T-cell (primary cell): Measurements from ENCODE around the gene RFXAP. TPM values are rescaled to one million over a fixed set of nuclear protein-coding genes. Genes with fewer than 3 reads are reported as not detected.

Experiments
- ATAC-seq, 4 experiments: fragments of 200-7000 bp in 3 of 4; fragments of 150-1000 bp in 1 of 4; cut with Tn5 transposase; replicated peaks in 1 of 4; 1 replicate in 3 of 4; 2 replicates in 1 of 4; pipeline ENCODE4 v1.10.0; 2021; ENCODE audit warnings: moderate library complexity in 3 of 4, mild to moderate bottlenecking in 2 of 4, moderate number of reproducible peaks in 1 of 4
- CTCF ChIA-PET, 2 donors: fragments of 300-600 bp; sonication (Branson Sonifier 250); formaldehyde crosslinking; loops; one replicate each; lab custom pipeline; 2022; ENCODE audit warnings: antibody characterized with exemption in 2 of 2; lab: Charles Lee
- POLR2A ChIA-PET, 2 donors: fragments of 300-600 bp; sonication (Branson Sonifier 250); formaldehyde crosslinking; loops; one replicate each; lab custom pipeline; 2022; ENCODE audit warnings: antibody characterized with exemption in 2 of 2; lab: Charles Lee
- DNase-seq, 35 experiments: peaks; one replicate each; pipeline versions ENCODE4 v3.0.0 to v3.0.0-alpha.2; 2013 to 2023
- H3K27ac ChIP-seq: one replicate; pipeline ENCODE4 v1.5.1; 2013; ENCODE audit warnings: low read length
- H3K27me3 ChIP-seq, 2 experiments: replicated peaks in 1 of 2; 1 replicate in 1 of 2; 2 replicates in 1 of 2; pipeline versions ENCODE4 v1.6.1 to v1.7.0; 2013; ENCODE audit warnings: low read length in 1 of 2, mixed read lengths in 1 of 2; ENCODE audit not compliant: control insufficient read depth in 2 of 2, insufficient read depth in 2 of 2; ENCODE audit errors: extremely low read depth in 1 of 2
- H3K36me3 ChIP-seq, 2 donors: 1 replicate in 1 of 2; 2 replicates in 1 of 2; pipeline versions ENCODE4 v1.6.1 to v1.7.0; 2013; ENCODE audit warnings: low read length in 1 of 2; ENCODE audit not compliant: control insufficient read depth in 2 of 2, insufficient read depth in 1 of 2; ENCODE audit errors: extremely low read depth in 1 of 2
- H3K4me1 ChIP-seq, 2 experiments: 1 replicate in 1 of 2; 2 replicates in 1 of 2; pipeline versions ENCODE4 v1.6.1 to v1.7.0; 2013; ENCODE audit warnings: low read length in 2 of 2, mixed read lengths in 1 of 2; ENCODE audit not compliant: insufficient read depth in 2 of 2, control insufficient read depth in 1 of 2; ENCODE audit errors: extremely low read depth in 1 of 2
- H3K4me3 ChIP-seq, 2 donors: 1 replicate in 1 of 2; 2 replicates in 1 of 2; pipeline versions ENCODE4 v1.5.1 to v1.7.0; 2013; ENCODE audit warnings: mild to moderate bottlenecking in 2 of 2, low read length in 1 of 2, moderate library complexity in 1 of 2; ENCODE audit not compliant: control insufficient read depth in 1 of 2; ENCODE audit errors: extremely low read depth in 1 of 2
- H3K9me3 ChIP-seq: 2 replicates; pipeline ENCODE4 v1.7.0; 2013
- H3K27ac Mint-ChIP-seq, 2 donors: one replicate each; pipeline ENCODE4 v1.8.0; 2020 to 2021; ENCODE audit warnings: mild to moderate bottlenecking in 2 of 2, mixed read lengths in 2 of 2
- H3K27me3 Mint-ChIP-seq, 2 donors: one replicate each; pipeline ENCODE4 v1.8.0; 2021 to 2022; ENCODE audit warnings: mixed read lengths in 2 of 2
- H3K36me3 Mint-ChIP-seq: one replicate; pipeline ENCODE4 v1.8.0; 2021; ENCODE audit warnings: mixed read lengths
- H3K4me1 Mint-ChIP-seq, 3 donors: one replicate each; pipeline ENCODE4 v1.8.0; 2020 to 2022; ENCODE audit warnings: mixed read lengths in 3 of 3, mild to moderate bottlenecking in 1 of 3
- H3K4me3 Mint-ChIP-seq, 3 donors: one replicate each; pipeline ENCODE4 v1.8.0; 2020 to 2022; ENCODE audit warnings: mild to moderate bottlenecking in 3 of 3, mixed read lengths in 3 of 3, moderate library complexity in 3 of 3
- H3K9me3 Mint-ChIP-seq, 3 donors: one replicate each; pipeline ENCODE4 v1.8.0; 2020 to 2022; ENCODE audit warnings: mixed read lengths in 3 of 3
- WGBS: methylation state at CpG from one replicate; pipeline ENCODE4 v1.1.5; 2013; ENCODE audit warnings: missing lambda C conversion rate; ENCODE audit not compliant: insufficient coverage; 5-methylcytosine and 5-hydroxymethylcytosine counted together
- total RNA-seq, 35 experiments: library from RNA in 6 of 35; stranded (reverse) in 6 of 35; fragments of 120-200 nt in 1 of 35; gene quantifications; one replicate each; pipeline versions ENCODE4 v1.2.1 to v1.2.4 and lab custom pipeline; 2013 to 2026

The RFXAP gene
- total RNA-seq, 5 donors from 2014 or later (not counting 1 experiment from before 2014, with no cell fraction given), result 6.5 to 13.4 (median 9.0) TPM

DNA sequence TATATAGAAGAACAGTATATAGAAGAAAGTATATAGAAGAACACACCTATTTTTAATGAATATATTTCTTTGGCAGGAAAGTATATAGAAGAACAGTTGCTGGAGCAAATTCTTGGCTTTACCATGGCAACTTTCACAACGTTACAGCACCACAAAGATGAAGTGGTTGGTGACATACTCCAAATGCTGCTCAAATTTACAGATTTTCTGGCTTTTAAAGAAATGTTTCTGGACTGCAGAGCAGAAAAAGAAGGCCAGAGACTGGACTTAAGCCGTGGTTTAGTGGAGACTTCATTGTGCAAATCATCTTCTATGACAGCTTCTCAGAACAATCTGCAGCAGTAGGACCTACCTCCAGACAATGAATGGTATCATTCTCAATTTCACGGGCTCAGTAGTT, 24.3 kb upstream of the RFXAP start:
- Histone ChIP-seq H3K27ac (no peak overlapping the region), H3K27me3 (peaks cover 0 to 2% of the 10 kb centered on the region in 2 experiments), H3K4me3 (no peak overlapping the region), H3K4me1 (no peaks in the 10 kb centered on the region), H3K9me3 (no peaks in the 10 kb centered on the region), H3K36me3 (no peaks in the 10 kb centered on the region)
- no peak for ATAC-seq
- Mint-ChIP-seq H3K4me3 (no peak overlapping the region), H3K27ac (no peak overlapping the region), H3K4me1 (no peaks in the 10 kb centered on the region), H3K9me3 (no peaks in the 10 kb centered on the region), H3K27me3 (peaks cover 10 to 18% of the 10 kb centered on the region in 2 donors), H3K36me3 (no peaks in the 10 kb centered on the region)
- DNase-seq, result no peak
- CTCF ChIA-PET, result no interaction called here
- POLR2A ChIA-PET, result no interaction called here
- no CpG with 5 or more reads among the region's 3 CpGs for WGBS

DNA sequence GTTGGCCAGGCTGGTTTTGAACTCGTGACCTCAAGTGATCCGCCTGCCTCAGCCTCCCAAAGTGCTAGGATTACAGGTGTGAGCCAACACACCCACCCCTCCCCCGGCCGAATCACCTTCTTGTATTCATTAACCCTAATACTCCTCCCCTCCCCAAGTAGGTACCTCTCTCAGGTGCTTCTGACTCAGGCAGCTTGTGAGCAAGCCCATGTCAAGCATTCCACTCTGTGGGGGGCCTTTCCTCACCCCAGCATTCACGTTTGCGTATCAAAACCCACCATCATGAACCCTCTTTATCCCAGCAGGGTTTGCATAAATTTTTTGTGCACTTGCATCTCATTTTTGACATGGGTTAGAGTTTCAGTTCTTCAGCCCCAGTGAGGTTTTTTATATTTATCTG, 23.6 kb upstream of the RFXAP start:
- Mint-ChIP-seq H3K4me3 (no peak overlapping the region), H3K27ac (no peak overlapping the region), H3K27me3 (peaks cover 5 to 14% of the 10 kb centered on the region in 2 donors), H3K9me3 (no peaks in the 10 kb centered on the region), H3K36me3 (no peaks in the 10 kb centered on the region), H3K4me1 (no peaks in the 10 kb centered on the region)
- DNase-seq (no peak), ATAC-seq (no peak)
- POLR2A ChIA-PET, result no interaction called here
- H3K27ac ChIP-seq, result no peak overlapping the region
- peaks cover 0 to 2% of the 10 kb centered on the region in 2 experiments for H3K27me3 ChIP-seq
- 73% methylated on average over 4 of the region's 6 CpGs for WGBS
- no peaks in the 10 kb centered on the region for H3K9me3 ChIP-seq
- no peaks in the 10 kb centered on the region for H3K36me3 ChIP-seq
- H3K4me1 ChIP-seq, result no peaks in the 10 kb centered on the region
- H3K4me3 ChIP-seq, result no peak overlapping the region
- CTCF ChIA-PET, result no interaction called here

DNA sequence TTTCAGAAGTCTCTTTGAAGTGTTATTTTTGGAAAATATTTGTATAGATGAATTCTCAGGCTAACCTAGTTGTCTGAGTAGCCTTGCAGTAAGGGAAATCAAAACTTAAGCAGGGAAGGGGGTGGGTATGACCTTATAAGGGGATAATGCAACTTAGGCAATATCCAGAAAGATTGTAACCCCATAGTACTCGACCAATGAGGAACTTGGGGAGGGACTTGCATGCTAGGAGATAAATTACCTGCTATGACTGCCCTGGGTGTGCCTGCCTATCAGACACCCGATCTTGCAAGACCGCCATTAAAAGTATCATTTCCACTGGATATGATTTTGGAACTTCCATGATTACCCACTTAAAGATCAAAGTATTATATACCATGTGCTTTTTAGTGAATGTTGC, 23.0 kb upstream of the RFXAP start:
- Histone ChIP-seq H3K27me3 (peaks cover 0 to 2% of the 10 kb centered on the region in 2 experiments), H3K4me1 (no peaks in the 10 kb centered on the region), H3K9me3 (no peaks in the 10 kb centered on the region), H3K27ac (no peak overlapping the region), H3K4me3 (no peak overlapping the region), H3K36me3 (no peaks in the 10 kb centered on the region)
- Mint-ChIP-seq H3K4me3 (no peak overlapping the region), H3K9me3 (no peaks in the 10 kb centered on the region), H3K27me3 (peaks cover 3 to 13% of the 10 kb centered on the region in 2 donors), H3K4me1 (no peaks in the 10 kb centered on the region), H3K27ac (no peak overlapping the region), H3K36me3 (no peaks in the 10 kb centered on the region)
- ChIA-PET CTCF (no interaction called here), POLR2A (no interaction called here)
- 40% methylated on average over 1 of the region's 3 CpGs for WGBS
- DNase-seq (no peak), ATAC-seq (no peak)

DNA sequence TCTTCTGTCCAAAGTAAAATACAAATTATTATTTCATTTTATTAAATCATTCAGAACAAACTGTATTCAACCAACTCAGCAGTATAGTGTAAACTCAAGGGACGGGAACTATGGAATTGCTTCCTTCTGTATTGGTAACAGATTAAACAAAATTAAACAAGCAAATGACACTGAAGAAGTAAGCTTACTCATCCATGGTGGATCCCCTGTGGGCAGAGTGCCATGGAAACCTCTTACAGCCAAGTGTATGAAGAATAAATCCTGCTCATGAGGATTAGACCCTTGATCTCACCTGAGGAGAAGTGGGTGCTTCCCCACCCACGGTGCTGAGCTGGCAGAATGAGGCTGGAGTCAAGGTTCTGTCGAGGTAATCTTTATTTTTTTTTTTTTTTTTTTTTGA, 18.0 kb upstream of the RFXAP start:
- ChIA-PET CTCF (no interaction called here), POLR2A (no interaction called here)
- H3K4me3 Mint-ChIP-seq, result no peak overlapping the region
- H3K9me3 Mint-ChIP-seq, result no peaks in the 10 kb centered on the region
- ATAC-seq (no peak), DNase-seq (no peak)
- Histone ChIP-seq H3K4me1 (no peaks in the 10 kb centered on the region), H3K27me3 (peaks cover 0 to 4% of the 10 kb centered on the region in 2 experiments), H3K9me3 (no peaks in the 10 kb centered on the region), H3K4me3 (no peak overlapping the region), H3K27ac (no peak overlapping the region), H3K36me3 (no peaks in the 10 kb centered on the region)
- no peak overlapping the region for H3K27ac Mint-ChIP-seq
- no CpG with 5 or more reads among the region's 3 CpGs for WGBS
- H3K4me1 Mint-ChIP-seq, result no peaks in the 10 kb centered on the region
- no peaks in the 10 kb centered on the region for H3K36me3 Mint-ChIP-seq
- peaks cover 23 to 24% of the 10 kb centered on the region in 2 donors for H3K27me3 Mint-ChIP-seq

DNA sequence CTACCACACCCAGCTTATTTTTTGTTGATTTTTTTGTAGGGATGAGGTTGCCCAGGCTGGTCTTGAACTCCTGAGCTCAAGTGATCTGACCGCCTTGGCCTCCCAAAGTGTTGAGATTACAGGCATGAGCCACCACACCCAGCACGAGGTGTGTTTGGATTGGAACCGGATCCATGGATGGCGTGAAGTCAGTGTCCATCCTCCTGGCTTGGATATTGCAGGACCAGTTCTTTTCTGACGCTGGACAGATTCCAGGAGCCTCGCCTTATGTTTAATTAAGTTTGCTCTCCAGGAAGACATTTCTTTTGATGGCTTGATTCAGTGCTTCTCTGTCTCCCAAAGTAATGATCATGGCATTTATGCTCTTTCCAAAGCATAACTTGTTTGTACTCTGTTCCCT, 14.4 kb upstream of the RFXAP start:
- ChIA-PET POLR2A (no interaction called here), CTCF (no interaction called here)
- Histone ChIP-seq H3K4me3 (no peak overlapping the region), H3K27me3 (peaks cover 0 to 4% of the 10 kb centered on the region in 2 experiments), H3K4me1 (no peaks in the 10 kb centered on the region), H3K36me3 (no peaks in the 10 kb centered on the region), H3K27ac (no peak overlapping the region), H3K9me3 (no peaks in the 10 kb centered on the region)
- H3K27me3 Mint-ChIP-seq, result peaks cover 29 to 36% of the 10 kb centered on the region in 2 donors
- H3K36me3 Mint-ChIP-seq, result no peaks in the 10 kb centered on the region
- no peak overlapping the region for H3K27ac Mint-ChIP-seq
- no peaks in the 10 kb centered on the region for H3K9me3 Mint-ChIP-seq
- H3K4me3 Mint-ChIP-seq, result no peak overlapping the region
- ATAC-seq (no peak), DNase-seq (no peak)
- no peaks in the 10 kb centered on the region for H3K4me1 Mint-ChIP-seq
- WGBS, result 92% methylated on average over 6 of the region's 6 CpGs

DNA sequence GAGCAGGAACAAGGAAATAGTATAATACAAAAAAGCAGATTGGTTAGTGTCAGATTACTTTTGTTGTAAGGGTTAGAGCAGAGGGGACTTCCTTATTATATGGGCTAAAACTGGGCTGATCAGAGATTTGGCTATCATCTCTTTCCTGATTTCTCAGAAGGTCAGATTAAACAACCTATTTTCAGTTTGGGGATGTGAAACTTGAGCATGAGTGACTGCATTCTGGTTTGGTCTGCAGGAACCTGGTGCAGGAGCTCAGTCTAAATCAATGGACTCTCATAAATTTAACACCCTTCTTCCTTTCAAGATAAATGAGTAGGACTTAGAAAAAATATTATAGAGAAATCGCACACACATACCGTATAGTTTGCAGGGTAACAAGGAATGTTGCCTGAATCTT, 12.9 kb upstream of the RFXAP start:
- WGBS, result no CpG with 5 or more reads among the region's 2 CpGs

DNA sequence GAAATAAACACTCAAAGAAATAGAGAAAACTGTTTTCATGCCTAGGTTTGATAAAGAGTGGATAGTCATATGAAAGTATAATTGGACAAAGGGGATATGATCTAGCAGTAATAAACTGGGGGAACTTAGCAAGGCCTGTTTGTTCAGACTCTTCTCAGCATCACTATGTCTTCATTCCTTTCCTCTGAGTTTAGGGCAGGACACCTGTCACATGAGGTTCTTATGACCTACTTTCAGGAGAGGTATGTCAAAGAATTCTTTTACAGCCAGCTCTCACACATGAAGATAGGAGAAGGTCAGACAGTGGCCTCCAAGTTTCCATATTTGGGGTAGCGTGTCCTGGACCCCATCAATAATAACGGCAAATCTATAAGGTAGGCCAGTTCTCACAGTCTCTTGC, 11.4 kb upstream of the RFXAP start:
- H3K4me1 ChIP-seq, result no peaks in the 10 kb centered on the region
- ATAC-seq, result no peak
- no peaks in the 10 kb centered on the region for H3K4me1 Mint-ChIP-seq
- no peaks in the 10 kb centered on the region for H3K36me3 ChIP-seq
- 94% methylated on average over 2 of the region's 2 CpGs for WGBS
- no peak for DNase-seq
- ChIA-PET POLR2A (no interaction called here), CTCF (no interaction called here)
- no peak overlapping the region for H3K4me3 Mint-ChIP-seq
- H3K27ac Mint-ChIP-seq, result no peak overlapping the region
- H3K4me3 ChIP-seq, result no peak overlapping the region
- H3K9me3 Mint-ChIP-seq, result no peaks in the 10 kb centered on the region
- peaks cover 0 to 19% of the 10 kb centered on the region in 2 experiments for H3K27me3 ChIP-seq
- no peaks in the 10 kb centered on the region for H3K9me3 ChIP-seq
- no peaks in the 10 kb centered on the region for H3K36me3 Mint-ChIP-seq
- H3K27ac ChIP-seq, result no peak overlapping the region
- peaks cover 44 to 50% of the 10 kb centered on the region in 2 donors for H3K27me3 Mint-ChIP-seq

More for the DNA sequence above, 12.9 kb upstream of the RFXAP start:
- Histone ChIP-seq H3K27me3 (peaks cover 0 to 8% of the 10 kb centered on the region in 2 experiments), H3K9me3 (no peaks in the 10 kb centered on the region), H3K36me3 (no peaks in the 10 kb centered on the region), H3K4me3 (no peak overlapping the region), H3K27ac (no peak overlapping the region), H3K4me1 (no peaks in the 10 kb centered on the region)
- H3K36me3 Mint-ChIP-seq, result no peaks in the 10 kb centered on the region
- no peak overlapping the region for H3K4me3 Mint-ChIP-seq
- no peaks in the 10 kb centered on the region for H3K4me1 Mint-ChIP-seq
- no peak overlapping the region for H3K27ac Mint-ChIP-seq
- POLR2A ChIA-PET, result no interaction called here
- CTCF ChIA-PET, result no interaction called here
- DNase-seq (no peak), ATAC-seq (no peak)
- peaks cover 35 to 42% of the 10 kb centered on the region in 2 donors for H3K27me3 Mint-ChIP-seq
- no peaks in the 10 kb centered on the region for H3K9me3 Mint-ChIP-seq
